HEK293 (cell line): ENCODE data around the gene MICAL3.
A peak's percentile ranks its signal among the peaks of the same experiment; 100 is the strongest.

Experiments used
- CTCF ChIA-PET: fragments of 350-600 bp; formaldehyde crosslinking; extraction: SDS; loops from one replicate; lab custom pipeline; 2021; ENCODE audit warnings: antibody characterized with exemption; lab: Yijun Ruan, JAX
- POLR2A ChIA-PET: fragments of 300-600 bp; formaldehyde crosslinking; extraction: SDS; loops from one replicate; lab custom pipeline; 2020; ENCODE audit warnings: antibody characterized with exemption, inconsistent platforms; lab: Yijun Ruan, JAX
- H3K27ac ChIP-seq: fragments of 200-500 bp; sonication (Bioruptor generic); 2 replicates; pipeline ENCODE4 v1.5.1; 2014; ENCODE audit warnings: low read depth, low read length, control low read depth, inconsistent platforms; ENCODE audit errors: extremely low read depth
- H3K36me3 ChIP-seq, 2 experiments: fragments of 200-500 bp in 1 of 2; sonication (Bioruptor generic) in 1 of 2; 1 replicate in 1 of 2; 2 replicates in 1 of 2; pipeline ENCODE4 v1.5.1; 2014 to 2017; ENCODE audit warnings: inconsistent platforms in 2 of 2, low read length in 2 of 2; ENCODE audit not compliant: control insufficient read depth in 2 of 2, insufficient read depth in 1 of 2
- H3K4me1 ChIP-seq: fragments of 200-500 bp; sonication (Bioruptor generic); 2 replicates; pipeline ENCODE4 v1.5.1; 2014; ENCODE audit warnings: mild to moderate bottlenecking, low read length, inconsistent platforms; ENCODE audit not compliant: control insufficient read depth, insufficient read depth
- H3K4me3 ChIP-seq: 2 replicates; pipeline ENCODE4 v1.5.1; 2011; ENCODE audit warnings: low read depth, mild to moderate bottlenecking, control low read depth, low read length, moderate library complexity
- H3K9me3 ChIP-seq: fragments of 200-500 bp; sonication (Bioruptor generic); 2 replicates; pipeline ENCODE4 v1.5.1; 2014; ENCODE audit warnings: low read depth, low read length, inconsistent platforms; ENCODE audit not compliant: control insufficient read depth, insufficient read depth
- MZF1 ChIP-seq: fragments of 450-650 bp; formaldehyde crosslinking; IDR thresholded peaks from 2 replicates; pipeline ENCODE4 v1.5.1; 2017; ENCODE audit warnings: missing biosample characterization, missing genetic modification characterization, borderline replicate concordance
- SALL2 ChIP-seq: fragments of 450-650 bp; formaldehyde crosslinking; IDR thresholded peaks from 2 replicates; pipeline ENCODE4 v1.5.0; 2017; ENCODE audit warnings: missing biosample characterization, mild to moderate bottlenecking, missing genetic modification characterization, borderline replicate concordance
- SCRT1 ChIP-seq: fragments of 450-650 bp; formaldehyde crosslinking; IDR thresholded peaks from 2 replicates; pipeline ENCODE4 v1.5.1; 2016; ENCODE audit warnings: missing biosample characterization, missing genetic modification characterization, borderline replicate concordance
- SP3 ChIP-seq: fragments of 450-650 bp; formaldehyde crosslinking; IDR thresholded peaks from 2 replicates; pipeline ENCODE4 v1.5.1; 2016; ENCODE audit warnings: missing biosample characterization, missing genetic modification characterization
- YY2 ChIP-seq: fragments of 450-650 bp; formaldehyde crosslinking; IDR thresholded peaks from 2 replicates; pipeline ENCODE4 v1.5.1; 2016; ENCODE audit warnings: missing biosample characterization, missing genetic modification characterization
- ZNF112 ChIP-seq: fragments of 450-650 bp; formaldehyde crosslinking; IDR thresholded peaks from 2 replicates; pipeline ENCODE4 v1.5.0; 2017; ENCODE audit warnings: missing biosample characterization, missing genetic modification characterization
- ZNF138 ChIP-seq: fragments of 450-650 bp; formaldehyde crosslinking; IDR thresholded peaks from 2 replicates; pipeline ENCODE4 v1.5.1; 2016; ENCODE audit warnings: missing biosample characterization, missing genetic modification characterization, borderline replicate concordance
- ZNF157 ChIP-seq: fragments of 450-650 bp; formaldehyde crosslinking; IDR thresholded peaks from 2 replicates; pipeline ENCODE4 v1.5.1; 2016; ENCODE audit warnings: missing biosample characterization, missing genetic modification characterization
- ZNF16 ChIP-seq: fragments of 450-650 bp; formaldehyde crosslinking; IDR thresholded peaks from 2 replicates; pipeline ENCODE4 v1.5.1; 2016; ENCODE audit warnings: low read depth, missing biosample characterization, missing genetic modification characterization
- ZNF169 ChIP-seq: fragments of 450-650 bp; formaldehyde crosslinking; IDR thresholded peaks from 2 replicates; pipeline ENCODE4 v1.5.1; 2016; ENCODE audit warnings: missing biosample characterization, missing genetic modification characterization
- ZNF18 ChIP-seq: fragments of 450-650 bp; formaldehyde crosslinking; IDR thresholded peaks from 2 replicates; pipeline ENCODE4 v1.5.1; 2016; ENCODE audit warnings: missing biosample characterization, missing genetic modification characterization
- ZNF202 ChIP-seq: fragments of 450-650 bp; formaldehyde crosslinking; IDR thresholded peaks from 2 replicates; pipeline ENCODE4 v1.5.1; 2016; ENCODE audit warnings: missing biosample characterization, missing genetic modification characterization, borderline replicate concordance
- ZNF423 ChIP-seq: fragments of 450-650 bp; formaldehyde crosslinking; IDR thresholded peaks from 2 replicates; pipeline ENCODE4 v1.5.1; 2016; ENCODE audit warnings: missing biosample characterization, missing genetic modification characterization
- ZNF521 ChIP-seq: fragments of 450-650 bp; formaldehyde crosslinking; IDR thresholded peaks from 2 replicates; pipeline ENCODE4 v1.5.1; 2017; ENCODE audit warnings: missing biosample characterization, mild to moderate bottlenecking, missing genetic modification characterization
- ZNF529 ChIP-seq: fragments of 450-650 bp; formaldehyde crosslinking; IDR thresholded peaks from 2 replicates; pipeline ENCODE4 v1.5.1; 2017; ENCODE audit warnings: missing genetic modification characterization, missing biosample characterization; ENCODE audit not compliant: insufficient replicate concordance
- ZNF610 ChIP-seq: fragments of 450-650 bp; formaldehyde crosslinking; IDR thresholded peaks from 2 replicates; pipeline ENCODE4 v1.5.1; 2016; ENCODE audit warnings: missing biosample characterization, missing genetic modification characterization, borderline replicate concordance
- ZNF623 ChIP-seq: fragments of 450-650 bp; formaldehyde crosslinking; IDR thresholded peaks from 2 replicates; pipeline ENCODE4 v1.5.1; 2016; ENCODE audit warnings: missing biosample characterization, missing genetic modification characterization
- TF ChIP-seq, protein P1 (sequence below): fragments of 450-650 bp; formaldehyde crosslinking; IDR thresholded peaks from 2 replicates; pipeline ENCODE4 v1.5.1; 2016; ENCODE audit warnings: missing biosample characterization, missing genetic modification characterization
- TF ChIP-seq, protein P2 (sequence below): fragments of 450-650 bp; formaldehyde crosslinking; IDR thresholded peaks from 2 replicates; pipeline ENCODE4 v1.5.1; 2017; ENCODE audit warnings: missing biosample characterization, mild to moderate bottlenecking, missing genetic modification characterization, moderate library complexity
- TF ChIP-seq, protein P3 (sequence below): fragments of 450-650 bp; formaldehyde crosslinking; IDR thresholded peaks from 2 replicates; pipeline ENCODE4 v1.5.1; 2016; ENCODE audit warnings: missing biosample characterization, missing genetic modification characterization, low read depth

MICAL3 gene

DNA sequence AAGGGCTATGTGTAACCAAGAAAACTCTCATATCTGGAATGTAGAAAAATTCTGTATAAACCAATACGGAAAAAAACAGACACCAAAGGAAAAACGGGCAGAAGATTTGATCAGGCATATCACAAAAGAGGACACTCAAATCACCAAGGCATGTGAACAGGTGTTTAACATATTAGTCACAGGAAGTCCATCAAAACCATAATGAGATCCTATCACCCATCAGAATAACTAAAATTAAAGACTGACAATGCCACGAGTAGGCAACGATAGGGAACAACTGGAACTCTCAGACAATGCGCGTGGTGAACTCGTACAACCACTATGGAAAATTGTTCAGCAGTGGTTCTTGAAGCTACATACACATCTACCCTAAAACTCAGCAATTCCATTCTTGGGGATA is 94.5 kb downstream of the MICAL3 start:
- H3K4me3 ChIP-seq: no peak overlapping the region
- POLR2A ChIA-PET: no interaction called here
- H3K27ac ChIP-seq: no peak overlapping the region
- H3K9me3 ChIP-seq: no peaks in the 10 kb centered on the region
- peaks cover 4% of the 10 kb centered on the region; the same call in 1 of the 2 replicates for H3K4me1 ChIP-seq
- CTCF ChIA-PET: interaction anchor here (1.0 to 1.1 kb wide), 2 partner anchors 9 to 15 kb away, joined by 3 to 5 read pairs; no protein-coding TSS in a partner anchor
- no peaks in the 10 kb centered on the region for H3K36me3 ChIP-seq
- TF ChIP-seq SP3: no peak
- no peak for TF ChIP-seq MZF1 (tag by site-specific recombination)
- TF ChIP-seq, protein P1, sequence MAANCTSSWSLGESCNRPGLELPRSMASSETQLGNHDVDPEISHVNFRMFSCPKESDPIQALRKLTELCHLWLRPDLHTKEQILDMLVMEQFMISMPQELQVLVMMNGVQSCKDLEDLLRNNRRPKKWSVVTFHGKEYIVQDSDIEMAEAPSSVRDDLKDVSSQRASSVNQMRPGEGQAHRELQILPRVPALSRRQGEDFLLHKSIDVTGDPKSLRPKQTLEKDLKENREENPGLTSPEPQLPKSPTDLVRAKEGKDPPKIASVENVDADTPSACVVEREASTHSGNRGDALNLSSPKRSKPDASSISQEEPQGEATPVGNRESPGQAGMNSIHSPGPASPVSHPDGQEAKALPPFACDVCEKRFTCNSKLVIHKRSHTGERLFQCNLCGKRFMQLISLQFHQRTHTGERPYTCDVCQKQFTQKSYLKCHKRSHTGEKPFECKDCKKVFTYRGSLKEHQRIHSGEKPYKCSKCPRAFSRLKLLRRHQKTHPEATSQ (tag by site-specific recombination): no peak
- TF ChIP-seq ZNF623 (tag by site-specific recombination): no peak
- TF ChIP-seq, all 188 proteins: peak for 0

- Histone ChIP-seq H3K9me3 (no peaks in the 10 kb centered on the region), H3K4me3 (no peak overlapping the region), H3K36me3 (no peaks in the 10 kb centered on the region), H3K4me1 (peaks cover 5% of the 10 kb centered on the region), H3K27ac (no peak overlapping the region)
- CTCF ChIA-PET: no interaction called here
- POLR2A ChIA-PET: interaction anchor here (0.6 kb wide), 1 partner anchor 50 kb away, joined by 7 read pairs; no protein-coding TSS in a partner anchor
- TF ChIP-seq ZNF18 (tag by site-specific recombination): no peak
- TF ChIP-seq ZNF16: no peak
- TF ChIP-seq ZNF169 (tag by site-specific recombination): no peak
- TF ChIP-seq ZNF112 (tag by site-specific recombination): no peak
- no peak for TF ChIP-seq ZNF202 (tag by site-specific recombination)
- TF ChIP-seq ZNF423 (tag by site-specific recombination): no peak
- no peak for TF ChIP-seq ZNF529 (tag by site-specific recombination)
- TF ChIP-seq ZNF138 (tag by site-specific recombination): no peak
- no peak for TF ChIP-seq ZNF521 (tag by site-specific recombination)
- TF ChIP-seq, protein P2, sequence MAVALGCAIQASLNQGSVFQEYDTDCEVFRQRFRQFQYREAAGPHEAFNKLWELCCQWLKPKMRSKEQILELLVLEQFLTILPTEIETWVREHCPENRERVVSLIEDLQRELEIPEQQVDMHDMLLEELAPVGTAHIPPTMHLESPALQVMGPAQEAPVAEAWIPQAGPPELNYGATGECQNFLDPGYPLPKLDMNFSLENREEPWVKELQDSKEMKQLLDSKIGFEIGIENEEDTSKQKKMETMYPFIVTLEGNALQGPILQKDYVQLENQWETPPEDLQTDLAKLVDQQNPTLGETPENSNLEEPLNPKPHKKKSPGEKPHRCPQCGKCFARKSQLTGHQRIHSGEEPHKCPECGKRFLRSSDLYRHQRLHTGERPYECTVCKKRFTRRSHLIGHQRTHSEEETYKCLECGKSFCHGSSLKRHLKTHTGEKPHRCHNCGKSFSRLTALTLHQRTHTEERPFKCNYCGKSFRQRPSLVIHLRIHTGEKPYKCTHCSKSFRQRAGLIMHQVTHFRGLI: no peak
- TF ChIP-seq ZNF610: no peak
- TF ChIP-seq SALL2: no peak
- no peak for TF ChIP-seq ZNF157 (tag by site-specific recombination)
- TF ChIP-seq, all 188 proteins: peak for 0
These were observed 96.0 kb downstream of the MICAL3 start for GRCh38 chr22:17928391-17928790.

DNA sequence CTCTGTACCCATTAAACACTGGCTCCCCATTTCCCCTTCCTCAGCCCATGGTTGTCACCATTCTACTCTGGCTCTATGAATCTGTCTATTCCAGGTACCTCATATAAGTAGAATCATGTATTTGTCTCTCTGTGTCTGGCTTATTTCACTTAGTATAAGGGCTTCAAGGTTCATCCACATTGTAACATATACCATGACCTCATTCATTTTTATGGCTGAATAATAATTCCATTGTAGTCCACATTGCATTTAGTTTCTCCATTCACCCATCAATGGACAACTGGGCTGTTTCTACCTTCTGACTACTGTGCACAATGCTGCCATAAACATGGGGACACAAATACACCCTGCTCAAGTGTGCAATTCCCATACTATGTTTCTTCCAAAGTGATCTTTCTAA is 97.3 kb downstream of the MICAL3 start:
- Histone ChIP-seq H3K27ac (no peak overlapping the region), H3K9me3 (no peaks in the 10 kb centered on the region), H3K36me3 (no peaks in the 10 kb centered on the region), H3K4me1 (peaks cover 10% of the 10 kb centered on the region), H3K4me3 (no peak overlapping the region)
- ChIA-PET POLR2A (no interaction called here), CTCF (no interaction called here)
- TF ChIP-seq, protein P3, sequence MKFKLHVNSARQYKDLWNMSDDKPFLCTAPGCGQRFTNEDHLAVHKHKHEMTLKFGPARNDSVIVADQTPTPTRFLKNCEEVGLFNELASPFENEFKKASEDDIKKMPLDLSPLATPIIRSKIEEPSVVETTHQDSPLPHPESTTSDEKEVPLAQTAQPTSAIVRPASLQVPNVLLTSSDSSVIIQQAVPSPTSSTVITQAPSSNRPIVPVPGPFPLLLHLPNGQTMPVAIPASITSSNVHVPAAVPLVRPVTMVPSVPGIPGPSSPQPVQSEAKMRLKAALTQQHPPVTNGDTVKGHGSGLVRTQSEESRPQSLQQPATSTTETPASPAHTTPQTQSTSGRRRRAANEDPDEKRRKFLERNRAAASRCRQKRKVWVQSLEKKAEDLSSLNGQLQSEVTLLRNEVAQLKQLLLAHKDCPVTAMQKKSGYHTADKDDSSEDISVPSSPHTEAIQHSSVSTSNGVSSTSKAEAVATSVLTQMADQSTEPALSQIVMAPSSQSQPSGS (tag by site-specific recombination): peak; percentile 79
- 0 out of 2 replicates have a peak, but pooled peaks have one; percentile 22 for TF ChIP-seq YY2 (tag by site-specific recombination)
- TF ChIP-seq SCRT1 (tag by site-specific recombination): no peak
